ENCODE results near the gene UTP25.
A peak's percentile ranks its signal among the peaks of the same experiment; 100 is the strongest.

The UTP25 gene

DNA sequence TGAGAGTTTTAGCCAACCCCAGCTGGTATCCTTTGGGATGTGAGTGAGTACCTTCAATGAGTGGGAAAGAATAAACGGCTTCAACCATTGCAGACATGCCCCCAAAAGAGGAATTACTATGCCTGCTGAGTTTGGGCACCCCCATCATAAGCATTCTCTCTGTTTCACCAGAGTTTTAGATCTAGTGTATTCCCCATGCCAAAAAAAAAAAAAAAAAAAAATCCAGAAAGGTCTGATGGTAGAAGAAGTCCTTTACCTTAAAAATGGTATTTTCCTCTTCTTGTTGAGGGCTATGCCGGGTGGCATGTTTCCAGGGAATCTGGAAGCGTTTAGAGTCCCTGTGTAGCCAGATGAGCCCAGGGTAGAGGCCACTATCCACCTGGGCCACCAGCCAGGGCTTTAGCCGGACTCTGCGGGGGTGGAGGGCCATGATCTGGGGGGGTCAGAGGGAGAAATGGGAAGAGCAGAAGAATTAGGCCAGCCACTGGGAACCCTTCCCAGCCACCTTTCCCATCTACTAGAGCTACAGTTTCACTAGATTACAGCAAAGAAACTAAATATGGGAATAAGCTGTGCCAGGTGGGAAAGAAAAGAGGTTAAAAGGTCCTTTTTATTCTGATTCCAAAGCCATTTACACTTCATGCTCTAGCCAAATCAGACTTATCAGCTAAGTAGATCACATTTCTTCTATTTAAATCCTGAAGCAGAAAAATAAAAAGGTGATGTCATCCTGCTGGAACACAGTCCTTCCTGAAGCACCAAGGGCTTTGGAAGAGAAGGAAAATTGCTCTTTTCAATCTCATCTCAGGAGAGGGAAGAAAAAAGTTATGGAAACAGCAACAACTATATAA is 26.6 kb upstream of the UTP25 start:
- no peak for TF ChIP-seq ZFX (IDR thresholded peaks at IDR 0.05; ENCODE audit: borderline replicate concordance)
- TF ChIP-seq, protein P1, sequence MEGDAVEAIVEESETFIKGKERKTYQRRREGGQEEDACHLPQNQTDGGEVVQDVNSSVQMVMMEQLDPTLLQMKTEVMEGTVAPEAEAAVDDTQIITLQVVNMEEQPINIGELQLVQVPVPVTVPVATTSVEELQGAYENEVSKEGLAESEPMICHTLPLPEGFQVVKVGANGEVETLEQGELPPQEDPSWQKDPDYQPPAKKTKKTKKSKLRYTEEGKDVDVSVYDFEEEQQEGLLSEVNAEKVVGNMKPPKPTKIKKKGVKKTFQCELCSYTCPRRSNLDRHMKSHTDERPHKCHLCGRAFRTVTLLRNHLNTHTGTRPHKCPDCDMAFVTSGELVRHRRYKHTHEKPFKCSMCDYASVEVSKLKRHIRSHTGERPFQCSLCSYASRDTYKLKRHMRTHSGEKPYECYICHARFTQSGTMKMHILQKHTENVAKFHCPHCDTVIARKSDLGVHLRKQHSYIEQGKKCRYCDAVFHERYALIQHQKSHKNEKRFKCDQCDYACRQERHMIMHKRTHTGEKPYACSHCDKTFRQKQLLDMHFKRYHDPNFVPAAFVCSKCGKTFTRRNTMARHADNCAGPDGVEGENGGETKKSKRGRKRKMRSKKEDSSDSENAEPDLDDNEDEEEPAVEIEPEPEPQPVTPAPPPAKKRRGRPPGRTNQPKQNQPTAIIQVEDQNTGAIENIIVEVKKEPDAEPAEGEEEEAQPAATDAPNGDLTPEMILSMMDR (IDR thresholded peaks at IDR 0.05), result no peak
- H3K27ac ChIP-seq, result peak overlapping the region; percentile 12; the same call in 1 of the 2 replicates

DNA sequence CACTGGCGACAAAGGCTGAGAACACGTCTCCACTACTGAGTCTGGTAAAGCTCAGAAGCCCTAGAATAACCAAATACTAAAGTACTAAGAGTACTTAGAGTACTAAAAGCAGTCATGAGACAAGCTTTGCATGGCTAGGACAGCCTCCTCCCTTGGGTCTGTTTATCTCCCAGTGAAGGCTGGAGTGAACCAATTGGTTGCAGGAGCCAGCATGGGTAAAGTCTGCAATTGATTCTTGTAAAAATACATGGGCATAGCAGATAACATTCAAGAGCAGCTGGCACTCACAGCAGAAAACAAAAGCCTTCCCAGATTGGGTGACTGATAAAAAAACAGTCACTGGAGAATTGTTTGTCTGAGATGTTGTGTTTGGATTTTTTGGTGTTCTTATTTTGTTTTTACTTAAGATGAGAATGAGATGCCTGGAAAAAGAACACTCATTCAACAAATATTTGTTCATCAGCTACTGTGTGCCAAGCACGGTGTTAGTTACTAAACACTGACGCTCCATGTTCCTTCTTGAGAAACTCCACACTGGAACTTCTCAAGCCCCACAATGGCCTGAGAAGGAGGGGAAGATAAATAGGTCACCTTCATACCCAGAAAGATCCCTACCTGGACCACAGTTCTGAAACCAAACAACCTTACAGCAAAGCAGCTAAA is 25.5 kb upstream of the UTP25 start:
- TF ChIP-seq, protein P1 (IDR thresholded peaks at IDR 0.05), result no peak
- no peak for TF ChIP-seq ZFX (IDR thresholded peaks at IDR 0.05; ENCODE audit: borderline replicate concordance)
- peak overlapping the region; percentile 12 for H3K27ac ChIP-seq

DNA sequence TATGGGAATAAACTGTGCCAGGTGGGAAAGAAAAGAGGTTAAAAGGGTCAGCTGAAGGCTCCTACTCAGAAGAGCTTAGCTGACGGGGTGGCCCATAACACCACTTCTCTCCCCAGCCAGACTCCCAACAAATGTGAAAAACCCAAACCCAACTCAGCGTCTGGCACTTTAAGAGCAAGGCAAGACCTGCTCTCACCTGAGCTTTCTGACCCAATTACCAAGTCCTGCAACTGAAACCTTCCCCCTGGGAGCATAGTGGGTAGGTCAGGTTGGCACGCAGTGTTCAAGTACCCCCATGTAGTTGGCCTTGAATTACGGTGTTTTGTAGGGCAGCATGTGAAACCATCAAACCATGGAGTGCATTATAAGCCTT is 25.0 kb upstream of the UTP25 start:
- TF ChIP-seq, protein P1 (IDR thresholded peaks at IDR 0.05), result no peak
- no peak for TF ChIP-seq ZFX (IDR thresholded peaks at IDR 0.05; ENCODE audit: borderline replicate concordance)
- no peak overlapping the region for H3K27ac ChIP-seq

DNA sequence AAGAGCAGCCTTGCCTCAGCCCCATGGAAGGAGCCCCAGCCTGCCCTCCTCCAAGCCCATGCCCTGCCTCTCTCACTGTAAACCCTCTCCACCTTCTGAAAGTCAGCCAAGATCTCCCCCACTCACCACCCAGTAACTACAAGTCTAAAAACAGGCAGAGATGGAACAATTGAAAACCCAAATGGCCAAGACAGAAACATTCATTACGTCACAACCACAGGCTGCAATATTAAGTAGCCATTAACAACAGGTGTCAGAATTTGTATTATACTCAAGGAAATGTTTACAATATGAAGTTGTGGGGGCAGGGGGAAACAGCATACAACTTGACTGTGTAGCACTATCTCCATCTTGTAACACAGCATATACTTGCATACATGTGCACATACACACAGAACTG is 24.2 kb upstream of the UTP25 start:
- TF ChIP-seq ZFX (IDR thresholded peaks at IDR 0.05; ENCODE audit: borderline replicate concordance), result no peak
- TF ChIP-seq, protein P1 (IDR thresholded peaks at IDR 0.05), result no peak
- H3K27ac ChIP-seq, result no peak overlapping the region

DNA sequence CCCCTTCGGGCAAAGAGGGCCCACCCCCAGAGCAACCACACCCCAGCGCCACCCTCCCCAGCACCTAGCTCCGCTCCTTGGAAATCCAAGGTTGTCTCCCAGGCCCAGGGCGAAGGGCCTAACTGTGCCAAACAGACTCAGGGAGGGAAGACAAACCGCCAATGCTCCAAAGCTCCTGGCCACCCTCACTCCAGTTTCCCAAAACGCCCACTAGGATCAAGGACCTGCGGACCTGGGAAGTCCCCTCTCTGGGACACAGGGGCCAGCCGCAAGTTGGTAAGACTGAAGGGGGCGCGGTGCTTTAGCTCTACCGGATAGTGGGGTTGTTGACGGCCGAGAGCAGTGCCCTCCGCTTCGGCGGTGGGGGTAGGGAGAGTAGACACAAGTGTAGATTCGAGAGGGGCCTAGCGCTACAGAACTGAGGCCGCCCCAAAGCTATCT is 22.4 kb upstream of the UTP25 start:
- H3K27ac ChIP-seq, result peak overlapping the region; percentile 80
- TF ChIP-seq, protein P1 (IDR thresholded peaks at IDR 0.05), result no peak
- TF ChIP-seq ZFX (IDR thresholded peaks at IDR 0.05; ENCODE audit: borderline replicate concordance), result no peak

DNA sequence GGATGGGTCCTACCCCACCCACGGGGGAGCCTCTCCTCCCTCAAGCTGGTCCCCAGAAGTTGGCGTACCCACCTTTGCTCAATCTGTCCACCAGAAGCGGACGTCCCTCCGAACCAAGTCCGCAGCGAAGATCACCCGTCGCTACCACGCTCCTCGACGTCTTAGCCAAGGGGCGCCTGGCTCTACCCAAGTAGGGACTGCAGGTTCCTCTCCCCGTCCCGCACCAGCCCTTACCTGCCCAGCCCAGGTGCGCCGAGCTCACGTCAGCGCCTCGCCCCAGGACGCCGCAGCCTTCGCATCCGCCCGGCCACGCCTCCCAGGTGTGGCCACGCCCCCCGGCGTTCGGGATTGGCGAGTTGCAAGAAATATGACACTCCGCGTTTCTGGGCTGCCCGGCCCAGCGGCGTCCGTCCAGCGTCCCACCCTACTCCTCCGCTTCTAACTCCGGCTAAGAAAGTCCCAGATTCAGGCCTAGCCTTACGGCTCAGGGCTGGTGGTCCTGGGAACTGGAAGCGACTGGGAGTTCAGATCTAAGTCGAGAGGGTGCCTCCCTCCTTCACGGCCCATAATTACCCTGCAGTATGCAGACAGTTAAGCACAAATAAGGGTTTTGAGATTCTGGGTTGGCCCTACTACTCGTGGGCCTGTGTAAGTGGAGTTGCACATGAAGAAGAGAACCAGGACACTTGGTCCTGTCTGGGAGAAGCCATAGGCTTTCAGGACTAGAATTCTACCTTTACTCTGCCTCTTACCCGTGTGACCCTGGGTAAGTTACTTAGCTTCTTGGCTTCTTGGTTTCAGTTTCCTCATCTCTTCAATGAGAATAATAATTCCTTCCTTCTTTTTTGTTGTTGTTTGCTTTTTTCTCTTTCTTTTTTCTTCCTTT is 21.7 kb upstream of the UTP25 start, which contains the start of gene IRF6:
TSS of gene IRF6 (minus strand) at position 268 of the 886 bp plus-strand sequence. CDS start 4,729 bp downstream, outside the sequence.
- H3K27ac ChIP-seq, result peak within 1 kb of the TSS; percentile 80
- no peak for TF ChIP-seq ZFX (IDR thresholded peaks at IDR 0.05; ENCODE audit: borderline replicate concordance)
- TF ChIP-seq, protein P1 (IDR thresholded peaks at IDR 0.05), result no peak

Data from 22Rv1 (cell line).